ENCODE data around the gene CDK16.

DNA sequence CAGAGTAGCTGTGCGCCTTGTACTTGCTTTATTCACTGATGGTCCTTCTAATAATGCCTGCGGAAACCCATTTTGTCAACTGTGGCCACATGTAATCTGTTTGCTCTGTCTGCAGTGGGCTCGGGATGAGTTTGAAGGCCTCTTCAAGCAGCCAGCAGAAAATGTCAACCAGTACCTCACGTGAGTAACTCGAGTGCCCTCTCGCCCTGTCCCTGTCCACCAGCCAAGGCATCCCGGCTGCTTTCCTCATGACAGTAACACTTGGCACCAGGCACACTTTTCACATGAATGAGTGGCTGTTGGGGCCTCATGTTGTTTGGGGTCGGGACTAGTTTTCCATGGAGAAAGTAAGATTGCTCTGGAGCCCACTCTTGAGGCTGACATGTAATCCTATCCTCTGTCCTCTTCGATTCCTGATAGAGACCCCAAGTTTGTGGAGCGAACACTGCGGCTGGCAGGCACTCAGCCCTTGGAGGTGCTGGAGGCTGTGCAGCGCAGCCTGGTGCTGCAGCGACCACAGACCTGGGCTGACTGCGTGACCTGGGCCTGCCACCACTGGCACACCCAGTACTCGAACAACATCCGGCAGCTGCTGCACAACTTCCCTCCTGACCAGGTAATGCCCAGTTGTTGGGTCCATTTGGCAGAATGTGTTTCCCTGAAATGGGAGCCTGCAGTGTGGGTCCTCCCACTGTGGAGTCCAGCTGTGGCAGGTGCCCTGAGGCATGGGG lies 8.8 kb upstream of the CDK16 start:
- TF ChIP-seq, protein P1, sequence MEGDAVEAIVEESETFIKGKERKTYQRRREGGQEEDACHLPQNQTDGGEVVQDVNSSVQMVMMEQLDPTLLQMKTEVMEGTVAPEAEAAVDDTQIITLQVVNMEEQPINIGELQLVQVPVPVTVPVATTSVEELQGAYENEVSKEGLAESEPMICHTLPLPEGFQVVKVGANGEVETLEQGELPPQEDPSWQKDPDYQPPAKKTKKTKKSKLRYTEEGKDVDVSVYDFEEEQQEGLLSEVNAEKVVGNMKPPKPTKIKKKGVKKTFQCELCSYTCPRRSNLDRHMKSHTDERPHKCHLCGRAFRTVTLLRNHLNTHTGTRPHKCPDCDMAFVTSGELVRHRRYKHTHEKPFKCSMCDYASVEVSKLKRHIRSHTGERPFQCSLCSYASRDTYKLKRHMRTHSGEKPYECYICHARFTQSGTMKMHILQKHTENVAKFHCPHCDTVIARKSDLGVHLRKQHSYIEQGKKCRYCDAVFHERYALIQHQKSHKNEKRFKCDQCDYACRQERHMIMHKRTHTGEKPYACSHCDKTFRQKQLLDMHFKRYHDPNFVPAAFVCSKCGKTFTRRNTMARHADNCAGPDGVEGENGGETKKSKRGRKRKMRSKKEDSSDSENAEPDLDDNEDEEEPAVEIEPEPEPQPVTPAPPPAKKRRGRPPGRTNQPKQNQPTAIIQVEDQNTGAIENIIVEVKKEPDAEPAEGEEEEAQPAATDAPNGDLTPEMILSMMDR (conservative IDR thresholded peaks at IDR 0.05; ENCODE audit: low read depth, low read length) = no peak
- no peak for TF ChIP-seq EZH2 (IDR thresholded peaks at IDR 0.05; ENCODE audit: borderline replicate concordance, low read depth, low read length, poor library complexity, severe bottlenecking)
